ENCODE data around the gene GDF7. TPM values are rescaled to one million over a fixed set of nuclear protein-coding genes. Genes with fewer than 3 reads are reported as not detected.
"Not testable (repeated sequence)": the region's sequence is repeated elsewhere in the genome, so short reads cannot be mapped to it uniquely, and the experiment has no call there.

Gene GDF7
- polyA plus RNA-seq, 1 donor (not counting 4 experiments of a cell fraction or from before 2014, with no cell fraction given) = not detected

DNA sequence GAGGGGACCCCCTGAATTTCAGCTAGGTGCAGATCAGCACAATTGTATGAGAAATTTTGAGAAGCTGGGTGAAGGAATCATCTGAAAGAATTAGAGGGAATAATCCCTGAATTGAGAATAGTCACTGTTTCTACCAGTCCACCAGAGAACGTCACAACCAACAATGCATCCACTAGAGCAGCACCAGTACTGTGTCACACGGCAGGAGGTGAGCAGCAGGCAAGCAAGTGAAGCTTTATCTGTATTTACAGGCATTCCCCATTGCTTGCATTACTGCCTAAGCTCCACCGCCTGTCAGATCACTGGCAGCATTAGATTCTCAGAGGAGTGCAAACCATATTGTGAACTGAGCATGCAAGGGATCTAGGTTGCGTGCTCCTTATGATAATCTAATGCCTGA lies 40.7 kb downstream of the GDF7 start:
- no peak overlapping the region for H3K4me3 ChIP-seq (ENCODE audit: control insufficient read depth in 2 of 3, extremely low read depth in 1 of 3, insufficient read depth in 2 of 3, low read depth in 1 of 3, low read length in 3 of 3)
- dilution Hi-C loops (cut with MboI; ENCODE audit: extremely low pct_ligation_motif_present, low sequenced_read_pairs) = no loop called here
- no peak overlapping the region for H3K4me2 ChIP-seq (ENCODE audit: control insufficient read depth, extremely low read depth, insufficient read depth, low read depth, low read length)
- H3K36me3 ChIP-seq (ENCODE audit: control insufficient read depth in 2 of 2, extremely low read depth in 1 of 2, insufficient read depth in 2 of 2, low read length in 2 of 2) = no peaks in the 10 kb centered on the region
- no peak overlapping the region for H2AFZ ChIP-seq (ENCODE audit: control insufficient read depth, low read length)
- H3K27me3 ChIP-seq (ENCODE audit: control insufficient read depth, extremely low read depth, insufficient read depth, low read length) = no peaks in the 10 kb centered on the region
- no peaks in the 10 kb centered on the region for H4K20me1 ChIP-seq (ENCODE audit: control insufficient read depth, extremely low read depth, insufficient read depth, low read length)
- no peaks in the 10 kb centered on the region for H3K4me1 ChIP-seq (ENCODE audit: control insufficient read depth, extremely low read depth, insufficient read depth, low read length)
- DNase-seq (ENCODE audit: low read depth, low spot score) (no peak), FAIRE-seq (no peak)
- TF ChIP-seq EZH2 (IDR thresholded peaks at IDR 0.05; ENCODE audit: low read length) = no peak
- TF ChIP-seq, protein P1, sequence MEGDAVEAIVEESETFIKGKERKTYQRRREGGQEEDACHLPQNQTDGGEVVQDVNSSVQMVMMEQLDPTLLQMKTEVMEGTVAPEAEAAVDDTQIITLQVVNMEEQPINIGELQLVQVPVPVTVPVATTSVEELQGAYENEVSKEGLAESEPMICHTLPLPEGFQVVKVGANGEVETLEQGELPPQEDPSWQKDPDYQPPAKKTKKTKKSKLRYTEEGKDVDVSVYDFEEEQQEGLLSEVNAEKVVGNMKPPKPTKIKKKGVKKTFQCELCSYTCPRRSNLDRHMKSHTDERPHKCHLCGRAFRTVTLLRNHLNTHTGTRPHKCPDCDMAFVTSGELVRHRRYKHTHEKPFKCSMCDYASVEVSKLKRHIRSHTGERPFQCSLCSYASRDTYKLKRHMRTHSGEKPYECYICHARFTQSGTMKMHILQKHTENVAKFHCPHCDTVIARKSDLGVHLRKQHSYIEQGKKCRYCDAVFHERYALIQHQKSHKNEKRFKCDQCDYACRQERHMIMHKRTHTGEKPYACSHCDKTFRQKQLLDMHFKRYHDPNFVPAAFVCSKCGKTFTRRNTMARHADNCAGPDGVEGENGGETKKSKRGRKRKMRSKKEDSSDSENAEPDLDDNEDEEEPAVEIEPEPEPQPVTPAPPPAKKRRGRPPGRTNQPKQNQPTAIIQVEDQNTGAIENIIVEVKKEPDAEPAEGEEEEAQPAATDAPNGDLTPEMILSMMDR (optimal IDR thresholded peaks at IDR 0.05 in 1 of 3, IDR thresholded peaks at IDR 0.05 in 1 of 3, conservative IDR thresholded peaks at IDR 0.05 in 1 of 3; ENCODE audit: extremely low read depth in 1 of 3, insufficient read depth in 2 of 3, low read length in 3 of 3) = no peak
- no peak overlapping the region for H3K27ac ChIP-seq (ENCODE audit: control insufficient read depth, insufficient read depth, low read length)
- no peaks in the 10 kb centered on the region for H3K9me1 ChIP-seq (ENCODE audit: control insufficient read depth, extremely low read depth, insufficient read depth, low read length)
- no peaks in the 10 kb centered on the region for H3K79me2 ChIP-seq (ENCODE audit: control insufficient read depth, insufficient read depth, low read length)
- H3K9ac ChIP-seq (ENCODE audit: control insufficient read depth, extremely low read depth, insufficient read depth, low read length) = no peak overlapping the region
- H3K9me3 ChIP-seq (ENCODE audit: control insufficient read depth, low read depth, low read length) = no peaks in the 10 kb centered on the region

DNA sequence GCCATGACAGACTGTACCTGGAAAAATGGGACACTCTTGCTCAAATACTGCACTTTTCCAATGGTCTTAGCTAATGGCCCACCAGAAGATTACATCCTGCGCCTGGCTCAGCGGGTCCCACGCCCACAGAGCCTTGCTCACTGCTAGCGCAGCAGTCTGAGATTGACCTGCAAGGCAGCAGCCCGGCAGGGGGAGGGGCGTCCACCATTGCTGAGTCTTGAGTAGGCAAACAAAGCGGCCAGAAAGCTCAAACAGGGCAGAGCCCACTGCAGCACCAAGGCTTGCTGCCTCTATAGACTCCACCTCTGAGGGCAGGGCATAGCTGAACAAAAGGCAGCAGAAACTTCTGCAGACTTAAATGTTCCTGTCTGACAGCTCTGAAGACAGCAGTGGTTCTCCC lies 44.7 kb downstream of the GDF7 start:
- FAIRE-seq; H2AFZ ChIP-seq (ENCODE audit: control insufficient read depth, low read length); H3K9ac ChIP-seq (ENCODE audit: control insufficient read depth, extremely low read depth, insufficient read depth, low read length); H3K4me3 ChIP-seq (ENCODE audit: control insufficient read depth in 2 of 3, extremely low read depth in 1 of 3, insufficient read depth in 2 of 3, low read depth in 1 of 3, low read length in 3 of 3); H3K4me2 ChIP-seq (ENCODE audit: control insufficient read depth, extremely low read depth, insufficient read depth, low read depth, low read length); H3K36me3 ChIP-seq (ENCODE audit: control insufficient read depth in 2 of 2, extremely low read depth in 1 of 2, insufficient read depth in 2 of 2, low read length in 2 of 2); dilution Hi-C loops (cut with MboI; ENCODE audit: extremely low pct_ligation_motif_present, low sequenced_read_pairs); H3K79me2 ChIP-seq (ENCODE audit: control insufficient read depth, insufficient read depth, low read length); DNase-seq (ENCODE audit: low read depth, low spot score); H3K27ac ChIP-seq (ENCODE audit: control insufficient read depth, insufficient read depth, low read length); H3K9me1 ChIP-seq (ENCODE audit: control insufficient read depth, extremely low read depth, insufficient read depth, low read length); H4K20me1 ChIP-seq (ENCODE audit: control insufficient read depth, extremely low read depth, insufficient read depth, low read length); H3K9me3 ChIP-seq (ENCODE audit: control insufficient read depth, low read depth, low read length); H3K4me1 ChIP-seq (ENCODE audit: control insufficient read depth, extremely low read depth, insufficient read depth, low read length); H3K27me3 ChIP-seq (ENCODE audit: control insufficient read depth, extremely low read depth, insufficient read depth, low read length): not testable (repeated sequence)

DNA sequence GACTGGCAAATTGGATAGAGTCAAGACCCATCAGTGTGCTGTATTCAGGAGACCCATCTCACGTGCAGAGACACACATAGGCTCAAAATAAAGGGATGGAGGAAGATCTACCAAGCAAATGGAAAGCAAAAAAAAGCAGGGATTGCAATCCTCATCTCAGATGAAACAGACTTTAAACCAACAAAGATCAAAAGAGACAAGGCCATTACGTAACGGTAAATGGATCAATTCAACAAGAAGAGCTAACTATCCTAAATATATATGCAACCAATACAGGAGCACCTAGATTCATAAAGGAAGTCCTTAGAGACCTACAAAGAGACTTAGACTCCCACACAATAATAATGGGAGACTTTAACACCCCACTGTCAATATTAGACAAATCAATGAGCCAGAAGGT lies 46.6 kb downstream of the GDF7 start:
- H3K27me3 ChIP-seq (ENCODE audit: control insufficient read depth, extremely low read depth, insufficient read depth, low read length); dilution Hi-C loops (cut with MboI; ENCODE audit: extremely low pct_ligation_motif_present, low sequenced_read_pairs): not testable (repeated sequence)

DNA sequence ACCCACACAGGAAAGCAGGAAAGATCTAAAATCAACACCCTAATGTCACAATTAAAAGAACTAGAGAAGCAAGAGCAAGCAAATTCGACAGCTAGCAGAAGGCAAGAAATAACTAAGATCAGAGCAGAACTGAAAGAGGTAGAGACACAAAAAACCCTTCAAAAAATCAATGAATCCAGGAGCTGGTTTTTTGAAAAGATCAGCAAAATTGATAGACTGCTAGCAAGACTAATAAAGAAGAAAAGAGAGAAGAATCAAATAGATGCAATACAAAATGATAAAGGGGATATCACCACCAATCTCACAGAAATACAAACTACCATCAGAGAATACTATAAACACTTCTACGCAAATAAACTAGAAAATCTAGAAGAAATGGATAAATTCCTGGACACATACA lies 47.5 kb downstream of the GDF7 start:
- H3K4me1 ChIP-seq (ENCODE audit: control insufficient read depth, extremely low read depth, insufficient read depth, low read length); dilution Hi-C loops (cut with MboI; ENCODE audit: extremely low pct_ligation_motif_present, low sequenced_read_pairs); H4K20me1 ChIP-seq (ENCODE audit: control insufficient read depth, extremely low read depth, insufficient read depth, low read length); H3K4me3 ChIP-seq (ENCODE audit: control insufficient read depth in 2 of 3, extremely low read depth in 1 of 3, insufficient read depth in 2 of 3, low read depth in 1 of 3, low read length in 3 of 3); FAIRE-seq; H3K4me2 ChIP-seq (ENCODE audit: control insufficient read depth, extremely low read depth, insufficient read depth, low read depth, low read length); H3K27me3 ChIP-seq (ENCODE audit: control insufficient read depth, extremely low read depth, insufficient read depth, low read length); H3K27ac ChIP-seq (ENCODE audit: control insufficient read depth, insufficient read depth, low read length); H3K9me1 ChIP-seq (ENCODE audit: control insufficient read depth, extremely low read depth, insufficient read depth, low read length); H2AFZ ChIP-seq (ENCODE audit: control insufficient read depth, low read length); H3K9ac ChIP-seq (ENCODE audit: control insufficient read depth, extremely low read depth, insufficient read depth, low read length); DNase-seq (ENCODE audit: low read depth, low spot score); H3K79me2 ChIP-seq (ENCODE audit: control insufficient read depth, insufficient read depth, low read length); H3K9me3 ChIP-seq (ENCODE audit: control insufficient read depth, low read depth, low read length); H3K36me3 ChIP-seq (ENCODE audit: control insufficient read depth in 2 of 2, extremely low read depth in 1 of 2, insufficient read depth in 2 of 2, low read length in 2 of 2): not testable (repeated sequence)

More for the DNA sequence above, 46.6 kb downstream of the GDF7 start:
- H2AFZ ChIP-seq (ENCODE audit: control insufficient read depth, low read length); H3K9me3 ChIP-seq (ENCODE audit: control insufficient read depth, low read depth, low read length); H3K4me1 ChIP-seq (ENCODE audit: control insufficient read depth, extremely low read depth, insufficient read depth, low read length); H3K27ac ChIP-seq (ENCODE audit: control insufficient read depth, insufficient read depth, low read length); H3K79me2 ChIP-seq (ENCODE audit: control insufficient read depth, insufficient read depth, low read length); H3K4me3 ChIP-seq (ENCODE audit: control insufficient read depth in 2 of 3, extremely low read depth in 1 of 3, insufficient read depth in 2 of 3, low read depth in 1 of 3, low read length in 3 of 3); FAIRE-seq; H3K9ac ChIP-seq (ENCODE audit: control insufficient read depth, extremely low read depth, insufficient read depth, low read length); H3K9me1 ChIP-seq (ENCODE audit: control insufficient read depth, extremely low read depth, insufficient read depth, low read length); H3K4me2 ChIP-seq (ENCODE audit: control insufficient read depth, extremely low read depth, insufficient read depth, low read depth, low read length); DNase-seq (ENCODE audit: low read depth, low spot score); H3K36me3 ChIP-seq (ENCODE audit: control insufficient read depth in 2 of 2, extremely low read depth in 1 of 2, insufficient read depth in 2 of 2, low read length in 2 of 2); H4K20me1 ChIP-seq (ENCODE audit: control insufficient read depth, extremely low read depth, insufficient read depth, low read length): not testable (repeated sequence)
